ENCODE results near the gene SP7. TPM values are rescaled to one million over a fixed set of nuclear protein-coding genes. Genes with fewer than 3 reads are reported as not detected.

SP7 gene
- total and polyA plus RNA-seq, 10 donors, result not detected

DNA sequence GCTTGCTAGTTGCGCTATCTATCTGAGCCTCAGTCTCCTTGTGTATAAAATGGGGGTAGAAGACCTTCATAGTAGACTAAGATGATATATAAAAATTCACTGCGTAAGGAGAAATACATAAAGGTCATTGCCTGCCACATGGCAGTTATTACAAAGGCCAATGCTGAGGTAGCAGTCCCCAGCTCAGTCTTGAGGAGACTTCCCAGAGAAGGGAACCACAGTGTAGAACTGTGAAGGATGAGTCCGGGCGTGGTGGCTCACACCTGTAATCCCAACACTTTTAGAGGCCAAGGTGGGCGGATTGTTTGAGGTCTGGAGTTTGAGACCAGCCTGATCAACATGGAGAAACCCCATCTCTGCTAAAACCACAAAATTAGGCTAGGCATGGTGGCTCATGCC is 17.1 kb upstream of the SP7 start:
- DNase-seq, result no peak
- H3K4me3 ChIP-seq, result no peak overlapping the region
- TF ChIP-seq POLR2AphosphoS5 (IDR thresholded peaks at IDR 0.05) (no peak), POLR2A (IDR thresholded peaks at IDR 0.05) (no peak)
- TF ChIP-seq, protein P1, sequence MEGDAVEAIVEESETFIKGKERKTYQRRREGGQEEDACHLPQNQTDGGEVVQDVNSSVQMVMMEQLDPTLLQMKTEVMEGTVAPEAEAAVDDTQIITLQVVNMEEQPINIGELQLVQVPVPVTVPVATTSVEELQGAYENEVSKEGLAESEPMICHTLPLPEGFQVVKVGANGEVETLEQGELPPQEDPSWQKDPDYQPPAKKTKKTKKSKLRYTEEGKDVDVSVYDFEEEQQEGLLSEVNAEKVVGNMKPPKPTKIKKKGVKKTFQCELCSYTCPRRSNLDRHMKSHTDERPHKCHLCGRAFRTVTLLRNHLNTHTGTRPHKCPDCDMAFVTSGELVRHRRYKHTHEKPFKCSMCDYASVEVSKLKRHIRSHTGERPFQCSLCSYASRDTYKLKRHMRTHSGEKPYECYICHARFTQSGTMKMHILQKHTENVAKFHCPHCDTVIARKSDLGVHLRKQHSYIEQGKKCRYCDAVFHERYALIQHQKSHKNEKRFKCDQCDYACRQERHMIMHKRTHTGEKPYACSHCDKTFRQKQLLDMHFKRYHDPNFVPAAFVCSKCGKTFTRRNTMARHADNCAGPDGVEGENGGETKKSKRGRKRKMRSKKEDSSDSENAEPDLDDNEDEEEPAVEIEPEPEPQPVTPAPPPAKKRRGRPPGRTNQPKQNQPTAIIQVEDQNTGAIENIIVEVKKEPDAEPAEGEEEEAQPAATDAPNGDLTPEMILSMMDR (IDR thresholded peaks at IDR 0.05 in 8 of 11, conservative IDR thresholded peaks at IDR 0.05 in 3 of 11), result no peak
- H3K27ac ChIP-seq, result peak overlapping the region in 1 of 8 donors; percentile 53
- WGBS, 5 donors, result 85 to 93% (median 92%) methylated on average over 5 of the region's 5 CpGs
- peaks cover 4 to 11% (median 9%) of the 10 kb centered on the region in 6 donors for H3K4me1 ChIP-seq
- no peaks in the 10 kb centered on the region for H3K27me3 ChIP-seq (replicated peaks in 1 of 7)
- no peaks in the 10 kb centered on the region for H3K9me3 ChIP-seq
- H3K36me3 ChIP-seq, result no peaks in the 10 kb centered on the region
- intact Hi-C loops (cut with DNase I; ENCODE audit: low total_unique reads), result loop anchor here (5.0 kb wide), 2 partner anchors 64 to 154 kb away; partner anchors contain the start of gene NPFF

- Histone ChIP-seq H3K9me3 (no peaks in the 10 kb centered on the region), H3K36me3 (no peaks in the 10 kb centered on the region), H3K27me3 (replicated peaks in 1 of 7) (no peaks in the 10 kb centered on the region), H3K27ac (peak overlapping the region in 2 of 8 donors; percentile 11 to 53), H3K4me1 (peaks cover 4 to 11% (median 9%) of the 10 kb centered on the region in 6 donors), H3K4me3 (no peak overlapping the region)
- intact Hi-C loops (cut with DNase I; ENCODE audit: low total_unique reads), result loop anchor here (5.0 kb wide), 2 partner anchors 65 to 155 kb away; partner anchors contain the start of gene NPFF
- no peak for TF ChIP-seq POLR2A (IDR thresholded peaks at IDR 0.05)
- TF ChIP-seq POLR2AphosphoS5 (IDR thresholded peaks at IDR 0.05), result peak in 1 of 3 donors; percentile 72
- TF ChIP-seq, protein P1 (IDR thresholded peaks at IDR 0.05 in 8 of 11, conservative IDR thresholded peaks at IDR 0.05 in 3 of 11), result peak; percentile 81 to 96 (median 93)
- peak; percentile 89 for DNase-seq
- WGBS, 5 donors, result 62 to 67% (median 64%) methylated on average over 21 of the region's 21 CpGs
These were observed 16.4 kb upstream of the SP7 start for GRCh38 chr12:53352331-53353256.

GRCh38 chr12:53347905-53348304 is 11.8 kb upstream of the SP7 start:
- no peak for DNase-seq
- no peak overlapping the region for H3K4me3 ChIP-seq
- peaks cover 6 to 34% (median 27%) of the 10 kb centered on the region in 6 donors for H3K4me1 ChIP-seq
- intact Hi-C loops (cut with DNase I; ENCODE audit: low total_unique reads), result no loop called here
- no peaks in the 10 kb centered on the region for H3K27me3 ChIP-seq (replicated peaks in 1 of 7)
- no peaks in the 10 kb centered on the region for H3K9me3 ChIP-seq
- WGBS, 5 donors, result 89 to 98% (median 92%) methylated on average over 4 of the region's 4 CpGs
- no peak for TF ChIP-seq POLR2A (IDR thresholded peaks at IDR 0.05)
- TF ChIP-seq, protein P1 (IDR thresholded peaks at IDR 0.05 in 8 of 11, conservative IDR thresholded peaks at IDR 0.05 in 3 of 11), result no peak
- no peak for TF ChIP-seq POLR2AphosphoS5 (IDR thresholded peaks at IDR 0.05)
- no peaks in the 10 kb centered on the region for H3K36me3 ChIP-seq
- H3K27ac ChIP-seq, result no peak overlapping the region

- Histone ChIP-seq H3K27ac (peak overlapping the region in 6 of 8 donors; percentile 21 to 87 (median 82)), H3K4me1 (peaks cover 4 to 27% (median 20%) of the 10 kb centered on the region in 6 donors), H3K36me3 (no peaks in the 10 kb centered on the region), H3K9me3 (no peaks in the 10 kb centered on the region), H3K4me3 (no peak overlapping the region), H3K27me3 (replicated peaks in 1 of 7) (no peaks in the 10 kb centered on the region)
- intact Hi-C loops (cut with DNase I; ENCODE audit: low total_unique reads), result no loop called here
- TF ChIP-seq, protein P1 (IDR thresholded peaks at IDR 0.05 in 8 of 11, conservative IDR thresholded peaks at IDR 0.05 in 3 of 11), result no peak
- no peak for TF ChIP-seq POLR2A (IDR thresholded peaks at IDR 0.05)
- TF ChIP-seq POLR2AphosphoS5 (IDR thresholded peaks at IDR 0.05), result no peak
- 62 to 93% (median 79%) methylated on average over 1 of the region's 1 CpG for WGBS, 5 donors
- DNase-seq, result no peak
These were observed 10.3 kb upstream of the SP7 start for GRCh38 chr12:53346491-53346890.
